ENCODE measurements around the gene CATSPERD.

DNA sequence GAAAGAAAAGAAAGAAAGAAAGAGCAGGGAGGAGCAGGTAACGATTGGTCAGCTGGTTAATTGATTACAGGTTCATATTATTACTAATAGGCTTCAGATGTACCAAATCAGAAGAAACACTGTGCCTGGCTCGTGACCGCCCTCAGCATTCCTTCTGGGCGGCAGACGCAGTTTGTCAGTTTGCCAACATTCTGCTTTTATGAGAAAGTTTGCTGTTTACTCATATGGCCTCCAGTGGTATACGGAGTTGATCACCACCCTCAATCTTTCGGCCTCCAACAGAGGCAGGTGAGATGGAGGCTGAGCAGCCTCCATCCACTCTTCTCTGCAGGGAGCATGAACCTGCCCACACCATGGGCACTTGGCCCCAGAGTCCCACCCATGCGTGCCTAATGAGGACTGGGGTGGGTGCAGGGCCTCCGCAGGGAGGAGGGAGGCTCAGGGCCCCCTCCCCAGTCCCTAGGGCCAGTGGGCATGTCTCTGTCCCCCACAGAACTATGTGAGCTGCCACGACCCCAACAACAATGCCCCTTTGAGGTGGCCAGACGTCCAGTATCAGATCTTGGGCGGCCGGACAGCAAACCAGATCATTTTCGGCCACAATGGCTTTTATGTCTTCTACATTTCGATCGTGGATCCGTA is 55.4 kb downstream of the CATSPERD start:
- TF ChIP-seq, protein P1, sequence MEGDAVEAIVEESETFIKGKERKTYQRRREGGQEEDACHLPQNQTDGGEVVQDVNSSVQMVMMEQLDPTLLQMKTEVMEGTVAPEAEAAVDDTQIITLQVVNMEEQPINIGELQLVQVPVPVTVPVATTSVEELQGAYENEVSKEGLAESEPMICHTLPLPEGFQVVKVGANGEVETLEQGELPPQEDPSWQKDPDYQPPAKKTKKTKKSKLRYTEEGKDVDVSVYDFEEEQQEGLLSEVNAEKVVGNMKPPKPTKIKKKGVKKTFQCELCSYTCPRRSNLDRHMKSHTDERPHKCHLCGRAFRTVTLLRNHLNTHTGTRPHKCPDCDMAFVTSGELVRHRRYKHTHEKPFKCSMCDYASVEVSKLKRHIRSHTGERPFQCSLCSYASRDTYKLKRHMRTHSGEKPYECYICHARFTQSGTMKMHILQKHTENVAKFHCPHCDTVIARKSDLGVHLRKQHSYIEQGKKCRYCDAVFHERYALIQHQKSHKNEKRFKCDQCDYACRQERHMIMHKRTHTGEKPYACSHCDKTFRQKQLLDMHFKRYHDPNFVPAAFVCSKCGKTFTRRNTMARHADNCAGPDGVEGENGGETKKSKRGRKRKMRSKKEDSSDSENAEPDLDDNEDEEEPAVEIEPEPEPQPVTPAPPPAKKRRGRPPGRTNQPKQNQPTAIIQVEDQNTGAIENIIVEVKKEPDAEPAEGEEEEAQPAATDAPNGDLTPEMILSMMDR (IDR thresholded peaks at IDR 0.05), result no peak
- no peak for TF ChIP-seq POLR2AphosphoS5 (IDR thresholded peaks at IDR 0.05)

All from gastroesophageal sphincter (tissue), 3 donors.